ENCODE results near the gene ABCB11. TPM values are rescaled to one million over a fixed set of nuclear protein-coding genes. Genes with fewer than 3 reads are reported as not detected.
"Not testable (repeated sequence)": the region's sequence is repeated elsewhere in the genome, so short reads cannot be mapped to it uniquely, and the experiment has no call there.

Gene ABCB11
- total RNA-seq, 2 experiments from 2014 or later: 0.28 TPM; not detected in 1

DNA sequence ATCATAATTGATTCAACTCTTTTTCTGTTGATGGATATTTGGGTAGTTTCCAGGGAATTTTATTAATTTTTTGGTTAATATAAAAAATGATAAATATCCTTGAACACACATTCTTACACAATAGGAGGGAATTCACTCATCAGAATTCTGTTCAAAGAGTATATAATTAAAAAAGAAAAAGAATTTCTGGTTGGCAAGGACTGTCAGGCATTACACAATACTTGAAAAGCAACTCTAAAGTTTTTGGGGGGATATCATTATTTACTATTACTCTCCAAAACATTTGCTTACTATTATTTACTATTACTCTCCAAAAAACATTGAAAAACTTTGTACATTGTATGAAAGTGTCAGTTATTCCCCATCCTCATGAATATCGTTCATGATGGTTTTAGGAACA, 92.1 kb downstream of the ABCB11 start:
- H3K4me3 Mint-ChIP-seq: no peak overlapping the region
- DNase-seq: no peak
- no peaks in the 10 kb centered on the region for H3K36me3 Mint-ChIP-seq
- H3K9me3 Mint-ChIP-seq: no peaks in the 10 kb centered on the region
- no peak overlapping the region for H3K27ac Mint-ChIP-seq
- POLR2A ChIA-PET: no interaction called here
- H3K4me1 Mint-ChIP-seq: no peaks in the 10 kb centered on the region
- ATAC-seq (ENCODE audit: low read depth): no peak
- peaks cover 5% of the 10 kb centered on the region for H3K27me3 Mint-ChIP-seq

DNA sequence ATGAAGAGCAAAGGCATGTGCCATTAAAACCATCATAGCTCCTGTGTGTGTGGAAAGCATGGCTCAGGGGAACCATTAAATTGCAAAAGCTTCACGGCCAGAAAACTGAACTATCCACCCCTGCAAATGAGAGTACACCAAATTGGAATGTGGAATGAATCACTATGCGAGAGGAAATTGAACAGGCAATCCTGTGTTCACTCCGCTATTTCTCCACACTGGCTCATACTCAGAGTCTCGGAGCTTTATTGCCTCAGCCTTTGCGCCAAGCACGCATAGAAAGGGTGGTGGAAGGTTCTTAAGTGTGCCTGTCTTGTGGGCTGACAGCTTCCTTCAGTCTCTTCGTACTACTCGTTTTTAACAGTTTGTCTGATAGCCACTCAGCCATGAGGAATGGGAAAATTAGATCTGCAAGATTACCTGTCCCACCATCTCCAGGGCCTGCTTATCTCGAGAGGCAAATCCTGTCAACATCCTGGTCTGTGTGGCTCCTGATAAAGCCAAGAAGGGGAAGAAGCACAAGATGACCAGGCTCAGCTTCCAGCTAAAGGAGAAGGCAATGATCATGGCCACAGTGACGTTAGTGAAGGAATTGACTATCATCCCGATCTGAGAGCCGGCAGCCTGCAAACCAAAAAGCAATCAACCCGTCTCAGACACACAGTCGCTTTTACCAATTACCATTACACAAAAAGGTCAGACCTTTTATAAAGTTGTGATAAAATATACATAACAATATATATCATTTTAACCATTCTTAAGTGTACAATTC, 95.1 kb downstream of the ABCB11 start:
- H3K4me1 Mint-ChIP-seq: no peaks in the 10 kb centered on the region
- H3K27ac Mint-ChIP-seq: no peak overlapping the region
- H3K36me3 Mint-ChIP-seq: no peaks in the 10 kb centered on the region
- H3K27me3 Mint-ChIP-seq: peaks cover 10% of the 10 kb centered on the region
- no peaks in the 10 kb centered on the region for H3K9me3 Mint-ChIP-seq
- POLR2A ChIA-PET: no interaction called here
- no peak for ATAC-seq (ENCODE audit: low read depth)
- no peak for DNase-seq
- no peak overlapping the region for H3K4me3 Mint-ChIP-seq

DNA sequence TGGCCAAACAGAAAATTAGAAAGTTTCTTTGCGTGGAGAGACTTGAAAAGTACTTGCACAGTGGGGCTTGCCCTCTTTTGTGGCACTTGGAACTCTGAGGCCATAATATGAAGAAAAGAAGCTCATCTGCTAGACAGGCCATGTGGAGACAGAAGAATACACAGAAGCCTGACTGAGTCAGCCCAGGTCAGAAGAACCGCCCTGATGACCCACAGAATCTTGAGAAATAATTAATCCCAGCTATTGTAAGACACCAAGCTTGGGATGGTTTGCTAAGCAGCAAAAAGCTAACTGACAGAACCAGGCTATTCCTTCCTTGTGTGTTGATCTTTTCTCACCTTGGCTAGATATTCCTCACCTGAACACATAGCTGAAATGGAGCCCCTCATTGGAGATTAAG, 96.3 kb downstream of the ABCB11 start:
- no peak overlapping the region for H3K27ac Mint-ChIP-seq
- DNase-seq (no peak), ATAC-seq (ENCODE audit: low read depth) (no peak)
- H3K4me3 Mint-ChIP-seq: no peak overlapping the region
- no peaks in the 10 kb centered on the region for H3K9me3 Mint-ChIP-seq
- H3K27me3 Mint-ChIP-seq: peaks cover 19% of the 10 kb centered on the region
- H3K36me3 Mint-ChIP-seq: no peaks in the 10 kb centered on the region
- POLR2A ChIA-PET: no interaction called here
- no peaks in the 10 kb centered on the region for H3K4me1 Mint-ChIP-seq

- DNase-seq; H3K27ac Mint-ChIP-seq; ATAC-seq (ENCODE audit: low read depth); H3K4me3 Mint-ChIP-seq; H3K9me3 Mint-ChIP-seq; H3K36me3 Mint-ChIP-seq; POLR2A ChIA-PET; H3K4me1 Mint-ChIP-seq: not testable (repeated sequence)
- H3K27me3 Mint-ChIP-seq: peaks cover 39% of the 10 kb centered on the region
Measured at GRCh38 chr2:168932174-168932573, 99.0 kb downstream of the ABCB11 start.

DNA sequence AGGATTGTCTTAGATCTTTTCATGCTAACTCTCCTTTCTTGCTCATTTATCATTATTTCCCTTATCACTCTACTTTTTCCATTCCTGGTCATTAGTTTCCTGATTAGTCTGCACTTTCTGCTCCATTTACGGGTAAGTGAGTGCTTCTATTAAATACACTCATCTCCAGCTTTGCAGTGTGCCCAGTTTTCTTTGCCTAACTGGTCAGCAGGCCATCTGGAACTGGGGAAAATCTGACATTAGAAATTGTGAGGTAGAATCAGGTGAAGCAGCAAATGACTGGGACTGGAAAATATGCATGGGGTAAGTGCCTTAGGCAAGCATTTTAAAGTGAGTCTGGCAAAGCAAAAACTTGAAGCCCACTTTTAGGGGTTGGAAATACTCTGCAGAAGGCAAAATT, 100.9 kb downstream of the ABCB11 start:
- DNase-seq (no peak), ATAC-seq (ENCODE audit: low read depth) (no peak)
- Mint-ChIP-seq H3K27me3 (peaks cover 51% of the 10 kb centered on the region), H3K36me3 (no peaks in the 10 kb centered on the region), H3K4me3 (no peak overlapping the region), H3K9me3 (no peaks in the 10 kb centered on the region), H3K4me1 (no peaks in the 10 kb centered on the region), H3K27ac (no peak overlapping the region)
- POLR2A ChIA-PET: no interaction called here

DNA sequence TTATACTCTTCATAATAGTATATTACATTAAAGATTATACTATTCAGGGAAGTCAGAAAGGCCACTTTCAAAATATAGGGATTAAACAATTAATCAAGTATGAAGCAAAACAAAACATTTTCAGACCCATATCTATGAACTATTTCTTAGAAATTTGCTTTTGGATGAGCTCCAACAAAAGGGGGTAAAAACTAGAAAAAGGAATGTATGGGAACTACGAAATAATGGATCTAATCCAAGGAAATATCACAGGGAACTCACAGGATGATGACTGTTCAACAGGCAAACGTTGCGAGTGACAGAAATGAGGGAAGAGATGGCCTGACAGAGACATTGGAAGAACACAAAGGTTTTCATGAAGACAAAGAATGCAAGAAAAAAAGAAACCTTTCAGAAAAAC, 102.1 kb downstream of the ABCB11 start:
- DNase-seq: no peak
- Mint-ChIP-seq H3K27me3 (peaks cover 58% of the 10 kb centered on the region), H3K9me3 (no peaks in the 10 kb centered on the region), H3K4me1 (no peaks in the 10 kb centered on the region), H3K4me3 (no peak overlapping the region), H3K27ac (no peak overlapping the region), H3K36me3 (no peaks in the 10 kb centered on the region)
- ATAC-seq (ENCODE audit: low read depth): no peak
- POLR2A ChIA-PET: no interaction called here

DNA sequence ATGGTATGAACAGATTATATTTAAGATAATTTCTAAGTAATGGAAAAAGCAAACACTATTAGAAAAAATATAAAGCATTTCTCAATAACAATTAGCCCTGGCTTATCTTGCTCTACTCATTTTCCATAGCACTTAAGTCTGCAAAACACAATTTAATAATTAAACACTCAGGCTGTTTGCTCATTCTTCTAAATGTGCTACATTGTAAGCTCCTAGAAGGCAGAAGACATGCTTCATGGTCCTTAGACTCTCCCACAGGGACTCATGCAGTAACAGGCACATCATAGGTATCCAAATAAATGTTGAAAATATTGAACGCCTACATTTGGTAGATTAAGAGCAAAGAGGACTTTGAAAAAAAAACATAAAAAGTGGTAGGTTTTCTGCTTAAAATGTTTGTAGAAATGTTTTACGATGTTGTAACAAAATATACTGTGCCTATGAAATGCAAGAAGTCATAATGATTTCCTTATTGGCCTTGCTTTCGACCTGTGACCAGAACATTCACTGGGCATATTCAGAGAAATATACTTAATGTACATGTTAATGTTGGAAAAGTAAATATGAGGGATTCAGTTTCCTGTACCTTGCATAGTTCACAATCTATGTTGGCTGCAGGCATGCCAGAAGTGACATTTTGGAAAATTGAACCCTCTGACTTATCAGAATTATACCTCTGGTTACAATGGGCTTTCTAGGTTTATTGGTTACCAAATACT, 102.9 kb downstream of the ABCB11 start:
- Mint-ChIP-seq H3K27ac (no peak overlapping the region), H3K4me3 (no peak overlapping the region), H3K36me3 (no peaks in the 10 kb centered on the region), H3K9me3 (no peaks in the 10 kb centered on the region), H3K4me1 (no peaks in the 10 kb centered on the region), H3K27me3 (peaks cover 62% of the 10 kb centered on the region)
- no peak for ATAC-seq (ENCODE audit: low read depth)
- POLR2A ChIA-PET: no interaction called here
- DNase-seq: no peak

DNA sequence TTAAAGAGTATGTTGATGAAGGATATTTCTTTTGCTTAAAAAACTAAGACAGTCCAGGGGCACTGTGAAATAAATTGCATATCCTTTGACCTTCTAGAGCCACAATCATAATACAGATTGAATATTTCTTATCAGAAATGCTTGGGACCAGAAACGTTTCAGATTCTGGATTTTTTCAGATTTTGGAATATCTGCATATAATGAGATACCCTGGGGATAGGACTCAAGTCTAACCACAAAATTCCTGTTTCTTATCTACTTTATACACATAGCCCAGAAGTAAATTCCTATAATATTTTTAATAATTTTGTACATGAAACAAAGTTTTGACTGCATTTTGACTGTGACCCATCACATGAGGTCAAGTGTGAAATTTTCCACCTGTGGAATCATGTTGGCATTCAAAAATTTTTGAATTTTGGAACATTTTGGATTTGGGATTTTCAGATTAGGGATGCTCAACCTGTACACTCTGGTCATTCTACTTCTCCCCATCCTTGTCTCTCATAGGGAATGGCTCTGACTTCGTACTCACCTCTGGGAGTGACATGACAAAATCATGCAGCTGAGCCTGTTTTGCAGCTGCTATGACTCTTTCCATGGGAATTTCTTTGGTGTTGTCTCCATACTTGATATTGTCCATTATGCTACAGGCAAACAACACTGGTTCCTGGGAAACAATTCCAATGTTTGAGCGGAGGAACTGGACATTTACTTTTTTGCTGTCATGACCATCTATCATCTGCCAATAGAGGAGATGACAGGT, 104.3 kb downstream of the ABCB11 start:
- Mint-ChIP-seq H3K36me3 (no peaks in the 10 kb centered on the region), H3K4me1 (no peaks in the 10 kb centered on the region), H3K9me3 (no peaks in the 10 kb centered on the region), H3K27me3 (peaks cover 64% of the 10 kb centered on the region), H3K27ac (no peak overlapping the region), H3K4me3 (no peak overlapping the region)
- ATAC-seq (ENCODE audit: low read depth) (no peak), DNase-seq (no peak)
- POLR2A ChIA-PET: no interaction called here

GRCh38 chr2:168920504-168921157, 110.5 kb downstream of the ABCB11 start:
- POLR2A ChIA-PET: no interaction called here
- Mint-ChIP-seq H3K27me3 (peaks cover 35% of the 10 kb centered on the region), H3K4me1 (peaks cover 8% of the 10 kb centered on the region), H3K36me3 (no peaks in the 10 kb centered on the region), H3K27ac (no peak overlapping the region), H3K9me3 (no peaks in the 10 kb centered on the region), H3K4me3 (no peak overlapping the region)
- DNase-seq (no peak), ATAC-seq (ENCODE audit: low read depth) (no peak)

GRCh38 chr2:168916331-168916675, 114.8 kb downstream of the ABCB11 start:
- no peak overlapping the region for H3K4me3 Mint-ChIP-seq
- POLR2A ChIA-PET: no interaction called here
- ATAC-seq (ENCODE audit: low read depth) (no peak), DNase-seq (no peak)
- peaks cover 39% of the 10 kb centered on the region for H3K27me3 Mint-ChIP-seq
- H3K4me1 Mint-ChIP-seq: peaks cover 14% of the 10 kb centered on the region
- peaks cover 4% of the 10 kb centered on the region for H3K36me3 Mint-ChIP-seq
- peaks cover 6% of the 10 kb centered on the region for H3K9me3 Mint-ChIP-seq
- no peak overlapping the region for H3K27ac Mint-ChIP-seq

GRCh38 chr2:168915441-168916330, 115.4 kb downstream of the ABCB11 start:
- Mint-ChIP-seq H3K27ac (no peak overlapping the region), H3K27me3 (peaks cover 42% of the 10 kb centered on the region), H3K9me3 (peaks cover 6% of the 10 kb centered on the region), H3K36me3 (peaks cover 4% of the 10 kb centered on the region), H3K4me3 (no peak overlapping the region), H3K4me1 (peaks cover 14% of the 10 kb centered on the region)
- POLR2A ChIA-PET: no interaction called here
- ATAC-seq (ENCODE audit: low read depth) (no peak), DNase-seq (no peak)

DNA sequence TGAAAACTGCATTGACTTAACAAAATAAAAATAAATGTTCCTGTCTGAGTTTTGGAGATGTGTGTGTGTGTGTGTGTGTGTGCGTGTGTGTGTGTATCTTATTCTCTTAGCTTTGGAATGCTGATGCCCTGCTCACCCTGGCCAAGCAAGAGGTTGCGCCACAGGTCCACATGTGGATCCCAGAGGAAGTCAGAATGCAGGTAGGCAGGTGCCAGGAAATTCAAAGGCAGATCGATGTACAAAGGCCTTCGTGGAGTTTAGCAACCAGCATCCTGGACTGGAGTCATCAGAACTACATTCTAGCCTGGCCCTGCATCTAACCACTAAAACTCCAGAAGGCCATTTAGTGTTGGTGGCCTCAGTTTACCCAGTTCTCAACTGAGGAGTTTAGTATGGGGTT, 117.6 kb downstream of the ABCB11 start:
- Mint-ChIP-seq H3K9me3 (peaks cover 6% of the 10 kb centered on the region), H3K27me3 (peaks cover 37% of the 10 kb centered on the region), H3K36me3 (peaks cover 4% of the 10 kb centered on the region), H3K27ac (no peak overlapping the region), H3K4me3 (no peak overlapping the region), H3K4me1 (peaks cover 11% of the 10 kb centered on the region)
- POLR2A ChIA-PET: no interaction called here
- ATAC-seq (ENCODE audit: low read depth): no peak
- DNase-seq: no peak

DNA sequence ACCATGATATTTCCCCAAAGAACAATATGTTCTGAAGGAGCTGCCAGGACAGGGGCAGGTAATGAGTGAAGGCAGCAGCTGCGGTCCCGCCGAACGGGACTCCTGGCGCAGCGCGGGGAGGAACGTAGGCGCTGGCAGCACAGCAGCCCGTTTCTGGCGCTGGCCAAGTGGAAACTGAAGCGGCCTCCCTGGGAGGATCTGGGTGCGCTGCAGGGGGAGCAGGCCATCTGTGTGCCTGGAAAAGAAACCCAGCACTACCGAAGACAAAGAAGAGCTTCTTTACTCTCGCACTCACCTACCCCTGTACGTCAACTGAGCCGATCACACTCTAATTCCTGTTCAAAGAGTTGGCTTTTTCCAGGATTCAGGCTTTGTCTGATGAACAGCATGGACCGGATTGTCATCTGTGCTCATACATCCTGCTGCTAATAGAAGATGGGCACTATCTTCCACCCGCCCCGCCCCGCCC, 118.2 kb downstream of the ABCB11 start:
- Mint-ChIP-seq H3K4me1 (peaks cover 11% of the 10 kb centered on the region), H3K27me3 (peaks cover 38% of the 10 kb centered on the region), H3K9me3 (peaks cover 6% of the 10 kb centered on the region), H3K36me3 (peaks cover 4% of the 10 kb centered on the region), H3K27ac (no peak overlapping the region), H3K4me3 (peak overlapping the region; percentile 66)
- DNase-seq (no peak), ATAC-seq (ENCODE audit: low read depth) (peak; percentile 45)
- POLR2A ChIA-PET: no interaction called here
